Heart left ventricle (tissue), 13 donors: ENCODE results near the gene FBXO40.

Experiments
- CTCF ChIP-seq, 12 donors: fragments of 200-600 bp; sonication (generic) in 4 of 12; IDR thresholded peaks; one replicate each; pipeline versions ENCODE4 v1.5.0 to v1.8.0; 2018 to 2022; ENCODE audit warnings: antibody characterized with exemption in 12 of 12, mild to moderate bottlenecking in 5 of 12
- POLR2A ChIP-seq, 2 donors: fragments of 450-650 bp; IDR thresholded peaks; one replicate each; pipeline ENCODE4 v1.6.1; 2017; ENCODE audit warnings: antibody characterized with exemption in 2 of 2, mild to moderate bottlenecking in 2 of 2, moderate library complexity in 2 of 2
- donor health status: ischemic (EF 13 %, LVEDD 7.1; RV severe dilation, severe dysfunction).
- donor health status: DM: no; HTN: yes; CAD: no.
- donor health status: DM: no; HTN: no; CAD: no.
- donor health status: ischemic (EF 25% LVEDD 6.9; RV normal size, moderate dysfunction).
- donor health status: ischemic (EF 25% LVEDD 5.7; RV mildly dilated, moderate dysfunction).
- donor health status: ischemic (EF 35%, LVEDD 5.7; RV mildly dilated, moderate dysfunction).
- donor health status: nonischemic (EF 11% LVEDD 7.7; RV severe dilation, severe dysfunction).
- donor health status: DM: yes; HTN: yes; CAD: no.
- donor health status: PGD.
- donor health status: ischemic (EF 29% LVEDD 5.4; RV normal size, mild dysfunction).
- donor health status: nonischemic (EF 23%, LVEDD 6.1; RV moderate dilation, normal function).

GRCh38 chr3:121621491-121621890, 28.3 kb downstream of the FBXO40 start:
- no peak for TF ChIP-seq CTCF (IDR thresholded peaks at IDR 0.05)
- no peak for TF ChIP-seq POLR2A (IDR thresholded peaks at IDR 0.05)
